T47D (cell line): ENCODE measurements around the gene SLC9A2.

Experiments used
- DNase-seq, 2 experiments: peaks; one replicate each; pipeline versions ENCODE4 v3.0.0 to v3.0.0-alpha.2; 2011 to 2012; ENCODE audit warnings: low read depth in 1 of 2, low spot score in 1 of 2
- JUND ChIP-seq: IDR thresholded peaks from 2 replicates; pipeline ENCODE4 v1.6.1; 2012; ENCODE audit warnings: low read depth
- in situ Hi-C: cut with HindIII; loops from 2 replicates; pipeline ENCODE4 v1.10.0; 2016; ENCODE audit warnings: low sequenced_read_pairs, low pct_unique_long_range_greater_than_20kb

The SLC9A2 gene

GRCh38 chr2:102619414-102620319 is at the start of gene SLC9A2:
Gene SLC9A2 (plus strand): TSS chr2:102619553. CDS start chr2:102619849, 296 bp downstream.
- no peak for TF ChIP-seq JUND
- peak in 1 of 2 experiments; percentile 17 for DNase-seq
- in situ Hi-C loops = no loop called here

- in situ Hi-C loops = no loop called here
- no peak for TF ChIP-seq JUND
- DNase-seq = no peak
Measured at GRCh38 chr2:102575888-102576287, 43.5 kb upstream of the SLC9A2 start.

DNA sequence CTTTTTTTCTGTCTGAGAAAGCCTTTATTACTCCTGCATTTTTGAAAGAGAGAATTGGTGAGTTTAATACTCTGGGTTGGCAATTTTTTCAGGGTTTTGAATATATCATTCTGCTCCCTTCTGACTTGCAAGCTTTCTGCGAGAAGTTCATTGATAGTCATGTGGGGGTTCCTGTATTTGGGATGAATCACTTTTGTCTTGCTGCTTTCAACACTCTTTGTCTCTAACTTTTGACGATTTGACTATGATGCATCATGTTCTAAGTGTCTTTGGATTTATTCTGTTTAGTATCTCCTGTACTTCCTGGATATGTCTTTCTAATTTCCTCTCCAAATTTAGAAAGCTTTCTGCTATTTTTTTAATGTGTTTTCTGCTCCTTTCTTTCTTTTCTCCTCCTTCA is 41.0 kb upstream of the SLC9A2 start:
- no peak for TF ChIP-seq JUND
- no peak for DNase-seq
- in situ Hi-C loops = no loop called here

GRCh38 chr2:102581911-102582310 is 37.4 kb upstream of the SLC9A2 start:
- no peak for TF ChIP-seq JUND
- DNase-seq = no peak
- in situ Hi-C loops = no loop called here

- in situ Hi-C loops = no loop called here
- DNase-seq = no peak
Measured at GRCh38 chr2:102582845-102583244, 36.5 kb upstream of the SLC9A2 start.

DNA sequence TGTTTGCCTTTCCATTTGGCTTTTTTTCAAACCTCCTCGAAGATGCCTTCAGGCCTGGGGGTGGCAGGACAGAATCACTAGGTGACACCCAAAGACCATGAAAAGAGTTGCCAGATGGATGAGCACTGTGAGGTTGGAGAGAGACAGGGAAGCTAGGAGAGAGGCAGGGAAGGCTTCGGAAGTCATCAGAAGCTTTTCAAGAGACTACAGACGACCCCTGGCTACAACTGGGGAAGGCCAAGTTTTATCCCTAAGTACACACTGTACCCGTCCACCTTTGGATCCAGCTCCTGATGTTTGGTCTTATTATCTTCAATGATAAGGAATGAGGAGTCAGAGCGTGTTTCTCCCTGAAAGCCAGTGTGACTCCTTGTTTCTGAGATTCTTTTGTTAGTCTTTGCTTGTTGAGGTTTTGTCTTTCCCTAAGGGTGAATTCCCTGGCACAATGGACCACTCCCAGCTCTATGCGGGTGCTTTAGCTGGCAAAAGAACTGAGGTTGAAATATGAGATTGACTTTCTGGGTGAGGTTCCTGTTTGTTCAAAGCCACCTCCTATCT is 33.4 kb upstream of the SLC9A2 start:
- DNase-seq = peak in 1 of 2 experiments; percentile 44
- no peak for TF ChIP-seq JUND
- in situ Hi-C loops = no loop called here

More at GRCh38 chr2:102582845-102583244, 36.5 kb upstream of the SLC9A2 start:
- no peak for TF ChIP-seq JUND

DNA sequence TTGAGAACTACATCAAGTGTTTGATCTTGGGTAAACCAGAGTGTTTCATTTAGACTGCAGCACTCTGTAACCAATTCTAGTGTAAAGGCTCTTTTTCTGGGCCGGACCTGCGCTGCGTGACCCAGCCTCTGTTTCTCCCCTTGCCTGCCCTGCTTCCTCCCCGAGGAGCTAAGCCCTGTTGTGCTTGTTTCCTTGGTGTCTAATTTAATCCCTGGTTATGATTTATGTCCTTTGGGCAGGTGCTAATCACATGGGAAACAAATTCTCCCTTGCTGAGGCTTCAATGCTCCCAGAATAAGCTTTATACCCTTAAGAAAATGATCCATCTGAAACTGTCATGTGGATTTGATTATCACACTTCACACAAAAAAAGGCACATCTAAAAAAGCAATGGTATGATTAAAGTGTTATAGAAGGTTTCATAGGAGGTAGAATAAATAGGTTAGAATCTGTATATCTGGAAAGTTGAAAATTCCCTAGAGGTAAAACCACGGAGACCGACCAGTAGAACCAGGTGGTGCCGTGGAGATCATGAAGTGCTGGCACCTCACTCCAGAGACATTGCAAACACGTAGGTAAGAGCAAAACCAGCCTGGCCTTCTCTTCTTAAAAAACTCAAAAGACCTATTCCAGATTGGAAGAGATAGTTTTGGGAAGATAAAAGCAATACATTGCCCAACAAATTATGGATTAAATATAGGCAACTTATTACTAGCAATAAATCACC is 31.0 kb upstream of the SLC9A2 start:
- in situ Hi-C loops = no loop called here
- TF ChIP-seq JUND = no peak
- DNase-seq = no peak

GRCh38 chr2:102589444-102589843 is 29.9 kb upstream of the SLC9A2 start:
- no peak for TF ChIP-seq JUND
- no peak for DNase-seq
- in situ Hi-C loops = no loop called here

GRCh38 chr2:102591491-102592045 is 27.8 kb upstream of the SLC9A2 start:
- in situ Hi-C loops = no loop called here
- no peak for DNase-seq
- no peak for TF ChIP-seq JUND

- no peak for TF ChIP-seq JUND
- DNase-seq = peak in 1 of 2 experiments; percentile 51
- in situ Hi-C loops = no loop called here
Measured at GRCh38 chr2:102592601-102593000, 26.8 kb upstream of the SLC9A2 start.

DNA sequence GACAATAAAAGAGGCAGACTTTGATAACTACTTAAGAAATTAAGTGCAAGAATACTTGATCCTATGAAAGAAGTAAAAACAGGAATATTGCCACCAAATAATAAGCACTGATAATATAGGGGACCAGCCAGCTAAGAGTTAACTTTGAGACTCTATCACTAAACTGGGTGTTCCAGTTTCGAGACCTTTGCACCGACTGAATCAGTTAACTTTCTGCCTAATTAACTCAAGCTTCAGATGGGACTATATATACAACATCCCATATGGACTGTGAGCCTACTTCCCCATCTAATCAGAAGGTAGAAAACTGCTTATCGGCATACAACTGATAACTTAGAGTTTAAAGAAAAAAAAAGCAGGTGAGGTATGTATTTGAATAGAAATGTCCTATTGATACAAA is 25.8 kb upstream of the SLC9A2 start:
- DNase-seq = no peak
- in situ Hi-C loops = no loop called here
- no peak for TF ChIP-seq JUND

GRCh38 chr2:102594445-102595016 is 24.8 kb upstream of the SLC9A2 start:
- no peak for TF ChIP-seq JUND
- no peak for DNase-seq
- in situ Hi-C loops = no loop called here
